ENCODE results near the gene ZNF490. TPM values are rescaled to one million over a fixed set of nuclear protein-coding genes. Genes with fewer than 3 reads are reported as not detected.

Gene ZNF490
- total and polyA plus RNA-seq, 2 of the 4 experiments (the other 2 are of a cell fraction): 1.7 to 9.0 TPM

- H3K4me3 ChIP-seq (ENCODE audit: insufficient read depth, low read depth, low read length): no peak overlapping the region
- H3K4me1 ChIP-seq (ENCODE audit: control insufficient read depth, insufficient read depth, low read length): no peaks in the 10 kb centered on the region
- peaks cover 31 to 53% of the 10 kb centered on the region in 2 experiments for H3K79me1 ChIP-seq (ENCODE audit: low read depth in 1 of 2, low read length in 2 of 2)
- no peak for TF ChIP-seq FOS (IDR thresholded peaks at IDR 0.05; ENCODE audit: low read depth, low read length)
- TF ChIP-seq MXI1 (IDR thresholded peaks at IDR 0.05; ENCODE audit: borderline replicate concordance, low read depth, low read length): no peak
- no peak for TF ChIP-seq CHD1 (IDR thresholded peaks at IDR 0.05; ENCODE audit: low read depth, low read length)
- no peak for TF ChIP-seq BHLHE40 (IDR thresholded peaks at IDR 0.05; ENCODE audit: low read depth, low read length)
- TF ChIP-seq POLR2A (IDR thresholded peaks at IDR 0.05; ENCODE audit: low read depth, low read length): no peak
- no peak for TF ChIP-seq RAD21 (IDR thresholded peaks at IDR 0.05; ENCODE audit: low read length)
- no peak for TF ChIP-seq RFX5 (IDR thresholded peaks at IDR 0.05; ENCODE audit: low read depth, low read length)
- no peak for TF ChIP-seq CEBPB (IDR thresholded peaks at IDR 0.05; ENCODE audit: low read depth, low read length)
- TF ChIP-seq RCOR1 (IDR thresholded peaks at IDR 0.05; ENCODE audit: insufficient replicate concordance, low read length): no peak
- TF ChIP-seq CTCF (conservative IDR thresholded peaks at IDR 0.05; ENCODE audit: low read depth, low read length): no peak
- TF ChIP-seq ELK1 (IDR thresholded peaks at IDR 0.05; ENCODE audit: borderline replicate concordance, low read depth, low read length): no peak
- TF ChIP-seq SMC3 (IDR thresholded peaks at IDR 0.05; ENCODE audit: low read depth, low read length): no peak
- TF ChIP-seq USF2 (IDR thresholded peaks at IDR 0.05; ENCODE audit: low read depth, low read length): no peak
- no peak for TF ChIP-seq MAZ (IDR thresholded peaks at IDR 0.05; ENCODE audit: borderline replicate concordance, low read depth, low read length)
- TF ChIP-seq MAFK (IDR thresholded peaks at IDR 0.05; ENCODE audit: low read depth, low read length): no peak
- no peak overlapping the region for H3K9ac ChIP-seq (ENCODE audit: low read depth, low read length)
- peaks cover 15% of the 10 kb centered on the region for H3K36me3 ChIP-seq (ENCODE audit: control insufficient read depth, insufficient read depth, low read length)
- H3K14ac ChIP-seq (replicated peaks; ENCODE audit: low read depth, low read length): no peak overlapping the region
- no peak overlapping the region for H4K5ac ChIP-seq (ENCODE audit: low read depth, low read length)
- no peak overlapping the region for H4K91ac ChIP-seq (ENCODE audit: insufficient read depth, low read depth, low read length)
- no peak overlapping the region for H2AFZ ChIP-seq (replicated peaks; ENCODE audit: low read length, poor library complexity)
- H2BK120ac ChIP-seq (ENCODE audit: low read depth, low read length): no peak overlapping the region
- peaks cover 11% of the 10 kb centered on the region; the same call in 1 of the 2 replicates for H4K20me1 ChIP-seq (ENCODE audit: insufficient read depth, low read length)
- no peaks in the 10 kb centered on the region for H3K9me1 ChIP-seq (ENCODE audit: insufficient read depth, low read length)
- no peak overlapping the region for H2BK5ac ChIP-seq (ENCODE audit: low read depth, low read length, poor library complexity, severe bottlenecking)
- dilution Hi-C loops (cut with HindIII; ENCODE audit: low sequenced_read_pairs, unreplicated experiment) (no loop called here), intact Hi-C loops (cut with micrococcal nuclease) (no loop called here), in situ Hi-C loops (cut with MboI; ENCODE audit: low sequenced_read_pairs) (no loop called here)
- H3K4ac ChIP-seq (ENCODE audit: low read depth, low read length): no peak overlapping the region
- no peak overlapping the region for H2AK9ac ChIP-seq (replicated peaks; ENCODE audit: low read depth, low read length, poor library complexity)
- H4K8ac ChIP-seq (ENCODE audit: low read depth in 2 of 2, low read length in 2 of 2): no peak overlapping the region
- no peaks in the 10 kb centered on the region for H3K27me3 ChIP-seq (ENCODE audit: control insufficient read depth, insufficient read depth, low read length)
- no CpG with 5 or more reads among the region's 2 CpGs for WGBS, 2 experiments (ENCODE audit: extremely low coverage in 2 of 2, insufficient read length in 1 of 2)
- H3K9me3 ChIP-seq (ENCODE audit: control insufficient read depth, insufficient read depth, low read length): peaks cover 26% of the 10 kb centered on the region
- POLR2A ChIA-PET (ENCODE audit: unreplicated experiment): no interaction called here
- H2AK5ac ChIP-seq (ENCODE audit: low read depth, low read length): no peak overlapping the region
- CTCF ChIA-PET: no interaction called here
- no peak overlapping the region for H2BK15ac ChIP-seq (ENCODE audit: low read depth, low read length)
- H3K23ac ChIP-seq (ENCODE audit: low read depth, low read length): no peak overlapping the region
- no peak overlapping the region for H3K27ac ChIP-seq (ENCODE audit: insufficient read depth, low read length)
- ATAC-seq (ENCODE audit: low read depth) (no peak), DNase-seq (no peak)
- no peak overlapping the region for H3K4me2 ChIP-seq (ENCODE audit: low read depth, low read length)
- H2BK20ac ChIP-seq (ENCODE audit: low read depth, low read length): no peak overlapping the region
- H3K56ac ChIP-seq (ENCODE audit: extremely low read depth, insufficient read depth, low read length): no peak overlapping the region
- BruUV-seq (replicated peaks): no TSS peak
- H3K18ac ChIP-seq (ENCODE audit: low read depth, low read length): no peak overlapping the region
Measured at GRCh38 chr19:12546903-12547302, 63.7 kb downstream of the ZNF490 start.
